ENCODE measurements around the gene CCDC157. TPM values are rescaled to one million over a fixed set of nuclear protein-coding genes. Genes with fewer than 3 reads are reported as not detected.

CCDC157 gene
- total RNA-seq, 2 donors from 2014 or later = 6.1 to 7.2 TPM

- DNase-seq = peak; percentile 88
- peak overlapping the region; percentile 23 for H3K9ac ChIP-seq (ENCODE audit: extremely low read depth, low read length, poor library complexity, severe bottlenecking)
- TF ChIP-seq, protein P1, sequence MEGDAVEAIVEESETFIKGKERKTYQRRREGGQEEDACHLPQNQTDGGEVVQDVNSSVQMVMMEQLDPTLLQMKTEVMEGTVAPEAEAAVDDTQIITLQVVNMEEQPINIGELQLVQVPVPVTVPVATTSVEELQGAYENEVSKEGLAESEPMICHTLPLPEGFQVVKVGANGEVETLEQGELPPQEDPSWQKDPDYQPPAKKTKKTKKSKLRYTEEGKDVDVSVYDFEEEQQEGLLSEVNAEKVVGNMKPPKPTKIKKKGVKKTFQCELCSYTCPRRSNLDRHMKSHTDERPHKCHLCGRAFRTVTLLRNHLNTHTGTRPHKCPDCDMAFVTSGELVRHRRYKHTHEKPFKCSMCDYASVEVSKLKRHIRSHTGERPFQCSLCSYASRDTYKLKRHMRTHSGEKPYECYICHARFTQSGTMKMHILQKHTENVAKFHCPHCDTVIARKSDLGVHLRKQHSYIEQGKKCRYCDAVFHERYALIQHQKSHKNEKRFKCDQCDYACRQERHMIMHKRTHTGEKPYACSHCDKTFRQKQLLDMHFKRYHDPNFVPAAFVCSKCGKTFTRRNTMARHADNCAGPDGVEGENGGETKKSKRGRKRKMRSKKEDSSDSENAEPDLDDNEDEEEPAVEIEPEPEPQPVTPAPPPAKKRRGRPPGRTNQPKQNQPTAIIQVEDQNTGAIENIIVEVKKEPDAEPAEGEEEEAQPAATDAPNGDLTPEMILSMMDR (conservative IDR thresholded peaks at IDR 0.05) = peak; percentile 89
- peaks cover 5% of the 10 kb centered on the region for H3K27me3 ChIP-seq (ENCODE audit: control insufficient read depth, insufficient read depth, low read length, poor library complexity, severe bottlenecking)
- Mint-ChIP-seq H3K9me3 (peaks cover 15% of the 10 kb centered on the region), H3K36me3 (ENCODE audit: low read depth) (no peaks in the 10 kb centered on the region), H3K4me1 (peaks cover 30% of the 10 kb centered on the region), H3K27me3 (ENCODE audit: insufficient read depth) (peaks cover 16% of the 10 kb centered on the region), H3K27ac (peak overlapping the region; percentile 64), H3K4me3 (no peak overlapping the region)
- H3K4me1 ChIP-seq (ENCODE audit: control insufficient read depth, insufficient read depth, low read length) = peaks cover 11% of the 10 kb centered on the region
- H3K36me3 ChIP-seq (ENCODE audit: control insufficient read depth, insufficient read depth, low read length) = no peaks in the 10 kb centered on the region
- H3K27ac ChIP-seq (ENCODE audit: low read depth, low read length) = no peak overlapping the region
- H3K9me3 ChIP-seq (ENCODE audit: control insufficient read depth, low read length) = peaks cover 3% of the 10 kb centered on the region
- WGBS, 2 experiments (ENCODE audit: insufficient coverage in 1 of 2, insufficient read length in 1 of 2) = 75% methylated on average over 4 to 5 of the region's 5 CpGs
- H3K4me3 ChIP-seq (ENCODE audit: low read length) = no peak overlapping the region
Observed at GRCh38 chr22:30390974-30391691, 34.3 kb downstream of the CCDC157 start.

DNA sequence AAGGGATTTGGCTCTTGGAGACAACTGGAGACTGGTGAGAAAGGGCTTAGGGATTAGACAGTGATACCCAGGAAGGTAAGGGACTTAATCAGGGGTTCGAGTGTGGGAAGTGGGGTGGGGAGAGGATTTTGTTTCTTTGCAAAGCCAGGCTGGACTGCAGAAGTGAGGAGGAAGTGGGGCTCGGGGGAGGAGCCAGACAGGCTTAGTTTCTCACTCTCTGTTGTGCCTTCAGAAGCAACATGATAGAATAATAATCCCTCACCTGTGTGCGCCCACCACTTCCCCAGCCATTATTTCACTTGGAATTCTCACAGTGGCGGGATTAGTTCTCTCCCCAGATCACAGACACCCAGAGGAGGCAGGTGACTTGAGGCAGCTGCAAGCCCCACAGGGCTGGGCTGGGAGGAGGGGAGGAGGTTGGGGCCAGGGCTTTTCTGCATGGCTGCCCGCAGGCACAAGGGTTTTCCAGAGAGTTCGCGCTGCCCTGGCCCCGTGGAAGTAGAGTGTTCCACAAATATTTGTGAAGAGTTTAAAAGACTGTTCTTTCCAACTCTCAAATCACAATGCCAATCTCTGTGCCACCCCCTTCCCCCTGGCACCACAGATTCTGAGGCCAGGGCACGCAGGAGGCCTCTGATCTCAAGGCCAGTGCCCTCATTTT is 36.0 kb downstream of the CCDC157 start:
- no peaks in the 10 kb centered on the region for H3K36me3 Mint-ChIP-seq (ENCODE audit: low read depth)
- H3K27ac Mint-ChIP-seq = peak overlapping the region; percentile 64
- H3K4me1 Mint-ChIP-seq = peaks cover 26% of the 10 kb centered on the region
- no peak overlapping the region for H3K4me3 ChIP-seq (ENCODE audit: low read length)
- H3K27me3 Mint-ChIP-seq (ENCODE audit: insufficient read depth) = peaks cover 25% of the 10 kb centered on the region
- 67% methylated on average over 9 of the region's 9 CpGs; no CpG with 5 or more reads in 1 of the 2 experiments for WGBS, 2 experiments (ENCODE audit: insufficient coverage in 1 of 2, insufficient read length in 1 of 2)
- H3K9ac ChIP-seq (ENCODE audit: extremely low read depth, low read length, poor library complexity, severe bottlenecking) = peak overlapping the region; percentile 4
- DNase-seq = peak; percentile 69
- peaks cover 9% of the 10 kb centered on the region for H3K27me3 ChIP-seq (ENCODE audit: control insufficient read depth, insufficient read depth, low read length, poor library complexity, severe bottlenecking)
- TF ChIP-seq, protein P1 (conservative IDR thresholded peaks at IDR 0.05) = no peak
- no peaks in the 10 kb centered on the region for H3K36me3 ChIP-seq (ENCODE audit: control insufficient read depth, insufficient read depth, low read length)
- peaks cover 12% of the 10 kb centered on the region for H3K9me3 Mint-ChIP-seq
- H3K4me1 ChIP-seq (ENCODE audit: control insufficient read depth, insufficient read depth, low read length) = peaks cover 11% of the 10 kb centered on the region
- H3K27ac ChIP-seq (ENCODE audit: low read depth, low read length) = no peak overlapping the region
- no peak overlapping the region for H3K4me3 Mint-ChIP-seq
- H3K9me3 ChIP-seq (ENCODE audit: control insufficient read depth, low read length) = peaks cover 3% of the 10 kb centered on the region

- Mint-ChIP-seq H3K4me3 (no peak overlapping the region), H3K4me1 (peaks cover 31% of the 10 kb centered on the region), H3K36me3 (ENCODE audit: low read depth) (no peaks in the 10 kb centered on the region), H3K9me3 (peaks cover 12% of the 10 kb centered on the region), H3K27me3 (ENCODE audit: insufficient read depth) (peaks cover 31% of the 10 kb centered on the region), H3K27ac (peak overlapping the region; percentile 64)
- TF ChIP-seq, protein P1 (conservative IDR thresholded peaks at IDR 0.05) = no peak
- no peak overlapping the region for H3K4me3 ChIP-seq (ENCODE audit: low read length)
- no peak overlapping the region for H3K27ac ChIP-seq (ENCODE audit: low read depth, low read length)
- peaks cover 11% of the 10 kb centered on the region for H3K4me1 ChIP-seq (ENCODE audit: control insufficient read depth, insufficient read depth, low read length)
- H3K27me3 ChIP-seq (ENCODE audit: control insufficient read depth, insufficient read depth, low read length, poor library complexity, severe bottlenecking) = peaks cover 11% of the 10 kb centered on the region
- no peak overlapping the region for H3K9ac ChIP-seq (ENCODE audit: extremely low read depth, low read length, poor library complexity, severe bottlenecking)
- WGBS, 2 experiments (ENCODE audit: insufficient coverage in 1 of 2, insufficient read length in 1 of 2) = 82 to 100% methylated on average over 2 to 7 of the region's 7 CpGs
- peaks cover 3% of the 10 kb centered on the region for H3K9me3 ChIP-seq (ENCODE audit: control insufficient read depth, low read length)
- DNase-seq = no peak
- no peaks in the 10 kb centered on the region for H3K36me3 ChIP-seq (ENCODE audit: control insufficient read depth, insufficient read depth, low read length)
Observed at GRCh38 chr22:30393322-30393680, 36.5 kb downstream of the CCDC157 start.

Measured in endodermal cell (in vitro differentiated cells).